ENCODE data around the gene ZNF638. TPM values are rescaled to one million over a fixed set of nuclear protein-coding genes. Genes with fewer than 3 reads are reported as not detected.

Gene ZNF638
- total and polyA plus RNA-seq, 4 donors, result 24.8 to 151 (median 56.1) TPM

DNA sequence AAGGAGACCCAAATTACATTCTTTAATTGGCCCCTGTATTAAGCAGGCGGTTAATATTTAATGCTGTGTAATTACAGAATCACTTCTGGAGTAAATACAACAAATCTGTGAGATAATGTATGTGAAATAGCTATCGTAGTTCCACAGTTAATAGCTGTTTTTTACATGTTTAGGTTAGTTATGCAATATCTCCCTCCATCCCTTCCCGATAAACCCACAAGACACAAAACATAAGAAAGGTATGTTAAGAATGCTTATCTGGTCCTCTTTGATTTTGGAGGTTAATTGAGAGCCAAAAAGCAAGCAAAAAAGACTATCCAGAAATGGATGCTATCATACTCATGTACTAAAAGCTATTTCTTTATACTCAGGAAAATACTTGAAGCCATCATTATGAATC is 49.1 kb downstream of the ZNF638 start:
- WGBS, result 95% methylated on average over 3 of the region's 3 CpGs
- H3K36me3 ChIP-seq (ENCODE audit: control insufficient read depth in 4 of 4, insufficient read depth in 3 of 4, low read depth in 1 of 4, low read length in 3 of 4), result peaks cover 0 to 41% (median 23%) of the 10 kb centered on the region in 4 donors

DNA sequence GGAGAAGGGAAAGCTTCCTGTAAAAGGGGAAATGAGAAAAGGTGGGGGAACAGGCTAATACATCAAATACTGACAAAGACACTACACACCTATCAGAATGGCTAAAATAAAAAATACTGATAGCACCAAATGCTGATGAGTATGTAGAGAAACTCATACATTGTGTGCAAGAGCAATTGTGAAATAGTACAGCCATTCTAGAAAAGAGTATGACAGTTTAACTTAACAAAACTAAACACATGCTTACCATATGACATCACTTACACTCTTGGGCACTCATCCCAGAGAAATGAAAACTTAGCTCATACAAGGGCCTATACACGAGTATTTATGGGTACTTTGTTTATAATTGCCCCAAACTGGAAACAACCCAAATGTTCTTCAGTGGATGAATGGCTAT is 53.4 kb downstream of the ZNF638 start:
- WGBS, result 74% methylated on average over 1 of the region's 1 CpG
- TF ChIP-seq RXRA (IDR thresholded peaks at IDR 0.05) (no peak), HNF4A (conservative IDR thresholded peaks at IDR 0.05) (no peak), GABPA (IDR thresholded peaks at IDR 0.05 in 1 of 2, conservative IDR thresholded peaks at IDR 0.05 in 1 of 2) (no peak), HNF4G (IDR thresholded peaks at IDR 0.05) (no peak), SP1 (IDR thresholded peaks at IDR 0.05) (no peak)
- TF ChIP-seq, protein P1, sequence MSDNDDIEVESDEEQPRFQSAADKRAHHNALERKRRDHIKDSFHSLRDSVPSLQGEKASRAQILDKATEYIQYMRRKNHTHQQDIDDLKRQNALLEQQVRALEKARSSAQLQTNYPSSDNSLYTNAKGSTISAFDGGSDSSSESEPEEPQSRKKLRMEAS (IDR thresholded peaks at IDR 0.05), result no peak
- TF ChIP-seq, protein P2, sequence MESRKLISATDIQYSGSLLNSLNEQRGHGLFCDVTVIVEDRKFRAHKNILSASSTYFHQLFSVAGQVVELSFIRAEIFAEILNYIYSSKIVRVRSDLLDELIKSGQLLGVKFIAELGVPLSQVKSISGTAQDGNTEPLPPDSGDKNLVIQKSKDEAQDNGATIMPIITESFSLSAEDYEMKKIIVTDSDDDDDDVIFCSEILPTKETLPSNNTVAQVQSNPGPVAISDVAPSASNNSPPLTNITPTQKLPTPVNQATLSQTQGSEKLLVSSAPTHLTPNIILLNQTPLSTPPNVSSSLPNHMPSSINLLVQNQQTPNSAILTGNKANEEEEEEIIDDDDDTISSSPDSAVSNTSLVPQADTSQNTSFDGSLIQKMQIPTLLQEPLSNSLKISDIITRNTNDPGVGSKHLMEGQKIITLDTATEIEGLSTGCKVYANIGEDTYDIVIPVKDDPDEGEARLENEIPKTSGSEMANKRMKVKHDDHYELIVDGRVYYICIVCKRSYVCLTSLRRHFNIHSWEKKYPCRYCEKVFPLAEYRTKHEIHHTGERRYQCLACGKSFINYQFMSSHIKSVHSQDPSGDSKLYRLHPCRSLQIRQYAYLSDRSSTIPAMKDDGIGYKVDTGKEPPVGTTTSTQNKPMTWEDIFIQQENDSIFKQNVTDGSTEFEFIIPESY (IDR thresholded peaks at IDR 0.05), result no peak

More for the DNA sequence above, 49.1 kb downstream of the ZNF638 start:
- TF ChIP-seq GABPA (IDR thresholded peaks at IDR 0.05 in 1 of 2, conservative IDR thresholded peaks at IDR 0.05 in 1 of 2), result no peak
- TF ChIP-seq HNF4G (IDR thresholded peaks at IDR 0.05), result no peak
- H3K27me3 ChIP-seq (ENCODE audit: control insufficient read depth in 4 of 4, insufficient read depth in 4 of 4, low read length in 3 of 4), result no peaks in the 10 kb centered on the region
- no peaks in the 10 kb centered on the region for H3K9me3 ChIP-seq (ENCODE audit: control insufficient read depth in 4 of 4, low read length in 3 of 4)
- no peak overlapping the region for H3K9ac ChIP-seq (ENCODE audit: low read depth in 1 of 2, low read length in 2 of 2)
- H3K4me1 ChIP-seq (ENCODE audit: control insufficient read depth in 4 of 4, insufficient read depth in 4 of 4, low read length in 3 of 4), result peaks cover 0 to 6% (median 2%) of the 10 kb centered on the region in 4 donors
- H3K27ac ChIP-seq (ENCODE audit: low read depth in 1 of 2, low read length in 2 of 2), result no peak overlapping the region
- no peak for DNase-seq (ENCODE audit: low spot score)
- H3K4me3 ChIP-seq (ENCODE audit: low read depth in 1 of 3, low read length in 3 of 3), result no peak overlapping the region

DNA sequence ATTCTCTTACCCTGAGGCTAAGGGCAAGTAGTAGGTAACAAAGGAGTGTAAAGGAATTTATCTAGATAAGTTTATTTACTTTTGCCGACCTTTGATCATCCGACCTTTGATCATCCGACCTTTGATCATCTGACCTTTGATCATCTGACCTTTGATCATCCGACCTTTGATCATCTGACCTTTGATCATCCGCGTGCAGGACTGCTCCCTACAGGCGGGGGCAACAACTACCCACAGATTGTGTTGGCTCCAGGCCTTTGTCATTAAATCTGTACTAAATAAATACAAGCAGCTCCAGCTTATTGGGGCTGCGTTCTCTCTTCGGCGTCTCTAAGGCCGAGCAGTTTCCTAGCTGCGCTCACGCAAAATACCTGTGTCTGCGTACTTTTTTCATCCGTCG is 56.6 kb downstream of the ZNF638 start:
- DNase-seq (ENCODE audit: low spot score), result no peak
- Histone ChIP-seq H3K36me3 (ENCODE audit: control insufficient read depth in 4 of 4, insufficient read depth in 3 of 4, low read depth in 1 of 4, low read length in 3 of 4) (peaks cover 9 to 50% (median 40%) of the 10 kb centered on the region in 4 donors), H3K9me3 (ENCODE audit: control insufficient read depth in 4 of 4, low read length in 3 of 4) (no peaks in the 10 kb centered on the region), H3K27me3 (ENCODE audit: control insufficient read depth in 4 of 4, insufficient read depth in 4 of 4, low read length in 3 of 4) (no peaks in the 10 kb centered on the region), H3K27ac (ENCODE audit: low read depth in 1 of 2, low read length in 2 of 2) (no peak overlapping the region), H3K9ac (ENCODE audit: low read depth in 1 of 2, low read length in 2 of 2) (no peak overlapping the region), H3K4me3 (ENCODE audit: low read depth in 1 of 3, low read length in 3 of 3) (no peak overlapping the region), H3K4me1 (ENCODE audit: control insufficient read depth in 4 of 4, insufficient read depth in 4 of 4, low read length in 3 of 4) (peaks cover 0 to 6% (median 2%) of the 10 kb centered on the region in 4 donors)
- TF ChIP-seq TAF1 (conservative IDR thresholded peaks at IDR 0.05) (no peak), RAD21 (IDR thresholded peaks at IDR 0.05) (no peak), EGR1 (IDR thresholded peaks at IDR 0.05; ENCODE audit: low read depth in 2 of 2) (no peak), SP1 (IDR thresholded peaks at IDR 0.05) (no peak), FOXA1 (IDR thresholded peaks at IDR 0.05) (no peak), YY1 (IDR thresholded peaks at IDR 0.05) (no peak), HNF4G (IDR thresholded peaks at IDR 0.05) (peak; percentile 88), RXRA (IDR thresholded peaks at IDR 0.05) (peak; percentile 34 to 51), NR2F2 (IDR thresholded peaks at IDR 0.05) (peak; percentile 99), JUND (IDR thresholded peaks at IDR 0.05) (no peak), HNF4A (conservative IDR thresholded peaks at IDR 0.05) (peak; percentile 87 to 99), FOXA2 (IDR thresholded peaks at IDR 0.05) (no peak)
- TF ChIP-seq, protein P3, sequence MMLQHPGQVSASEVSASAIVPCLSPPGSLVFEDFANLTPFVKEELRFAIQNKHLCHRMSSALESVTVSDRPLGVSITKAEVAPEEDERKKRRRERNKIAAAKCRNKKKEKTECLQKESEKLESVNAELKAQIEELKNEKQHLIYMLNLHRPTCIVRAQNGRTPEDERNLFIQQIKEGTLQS (IDR thresholded peaks at IDR 0.05), result no peak
- TF ChIP-seq, protein P1 (IDR thresholded peaks at IDR 0.05), result no peak
- TF ChIP-seq, protein P2 (IDR thresholded peaks at IDR 0.05), result no peak
- WGBS, result 91% methylated on average over 16 of the region's 16 CpGs

More for the DNA sequence above, 53.4 kb downstream of the ZNF638 start:
- H3K36me3 ChIP-seq (ENCODE audit: control insufficient read depth in 4 of 4, insufficient read depth in 3 of 4, low read depth in 1 of 4, low read length in 3 of 4), result peaks cover 9 to 60% (median 51%) of the 10 kb centered on the region in 4 donors
- no peak overlapping the region for H3K9ac ChIP-seq (ENCODE audit: low read depth in 1 of 2, low read length in 2 of 2)
- H3K4me1 ChIP-seq (ENCODE audit: control insufficient read depth in 4 of 4, insufficient read depth in 4 of 4, low read length in 3 of 4), result peaks cover 0 to 6% (median 2%) of the 10 kb centered on the region in 4 donors
- no peak for DNase-seq (ENCODE audit: low spot score)
- no peak overlapping the region for H3K27ac ChIP-seq (ENCODE audit: low read depth in 1 of 2, low read length in 2 of 2)
- H3K27me3 ChIP-seq (ENCODE audit: control insufficient read depth in 4 of 4, insufficient read depth in 4 of 4, low read length in 3 of 4), result no peaks in the 10 kb centered on the region
- no peak overlapping the region for H3K4me3 ChIP-seq (ENCODE audit: low read depth in 1 of 3, low read length in 3 of 3)
- no peaks in the 10 kb centered on the region for H3K9me3 ChIP-seq (ENCODE audit: control insufficient read depth in 4 of 4, low read length in 3 of 4)
